Iris pigment epithelial cell (primary cell): ENCODE results near the gene IGFBP7.

Experiments
- DNase-seq: peaks from one replicate; pipeline ENCODE4 v3.0.0-alpha.2; 2011; ENCODE audit warnings: low read depth

The IGFBP7 gene

DNA sequence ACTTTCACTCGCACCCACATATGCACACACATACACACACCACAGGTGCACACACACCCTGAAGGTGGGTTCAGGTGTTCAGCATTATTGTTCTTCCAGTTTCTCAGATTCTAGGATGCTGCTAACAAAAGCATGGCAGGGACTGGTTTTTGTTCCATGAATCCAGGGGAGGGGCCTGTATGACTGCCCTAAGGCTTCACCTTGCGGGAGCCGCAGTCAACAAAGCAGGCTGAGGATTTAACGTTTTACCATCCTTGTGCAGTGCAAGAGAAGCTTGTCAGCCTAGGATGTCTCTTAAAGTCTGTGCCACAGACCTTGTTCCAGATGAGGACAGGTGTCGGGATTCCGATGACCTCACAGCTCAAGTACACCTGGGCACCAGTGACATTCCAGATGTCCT lies 69.7 kb downstream of the IGFBP7 start:
- DNase-seq: no peak

DNA sequence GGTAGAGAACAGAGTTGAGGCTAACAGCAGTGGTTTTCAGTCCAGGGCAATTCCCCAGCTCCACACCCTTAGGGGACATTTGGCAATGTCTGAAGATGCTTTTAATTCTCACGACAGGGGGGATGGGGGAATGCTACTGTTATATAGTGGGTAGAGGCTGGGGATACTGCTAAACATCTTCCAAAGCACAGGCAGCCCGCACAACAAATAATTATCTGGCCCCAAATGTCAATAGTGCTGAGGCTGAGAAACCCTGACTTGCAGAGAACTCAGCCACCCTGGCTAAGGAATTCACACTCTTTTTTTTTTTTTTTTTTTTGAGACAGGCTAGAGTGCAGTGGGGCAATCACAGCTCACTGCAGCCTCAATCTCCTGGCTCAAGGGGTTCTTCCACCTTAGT lies 70.8 kb downstream of the IGFBP7 start:
- no peak for DNase-seq

- no peak for DNase-seq
These were observed 72.1 kb downstream of the IGFBP7 start for GRCh38 chr4:57037982-57038604.

DNA sequence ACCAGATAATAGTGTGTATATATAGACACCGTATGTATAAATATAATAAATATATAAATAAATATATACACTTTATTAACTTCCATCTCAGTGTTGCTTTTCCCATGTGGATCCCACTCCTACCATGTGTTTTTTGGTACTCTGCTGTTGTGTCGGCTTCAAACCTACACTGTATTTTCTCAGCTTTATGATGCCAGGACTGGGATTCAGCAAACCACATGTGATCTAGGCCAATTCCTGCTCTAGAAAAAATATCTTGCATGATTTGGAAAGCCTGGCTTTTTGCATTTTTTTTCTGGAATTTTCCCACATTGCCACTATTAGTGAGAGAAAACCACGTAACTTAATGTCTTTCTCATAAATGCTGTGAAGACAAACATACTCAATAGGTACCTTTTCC lies 75.7 kb downstream of the IGFBP7 start:
- no peak for DNase-seq

DNA sequence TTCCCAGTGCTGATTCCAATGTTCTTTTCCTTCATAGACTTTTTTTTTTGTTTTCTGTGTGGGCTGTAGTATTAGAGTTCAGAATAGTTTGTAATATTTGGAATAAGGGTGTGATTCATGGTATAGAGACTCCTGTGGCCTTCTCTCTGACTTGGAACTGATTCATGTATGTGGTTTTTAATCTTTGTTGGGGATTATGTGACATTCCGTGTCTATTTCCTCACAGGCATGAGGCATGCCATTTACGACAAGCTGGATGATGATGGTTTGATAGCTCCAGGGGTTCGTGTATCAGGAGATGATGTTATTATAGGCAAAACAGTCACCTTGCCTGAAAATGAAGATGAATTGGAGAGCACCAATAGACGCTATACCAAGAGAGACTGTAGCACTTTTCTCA lies 87.1 kb downstream of the IGFBP7 start:
- peak; percentile 97 for DNase-seq

- peak; percentile 86 for DNase-seq
These were observed 89.6 kb downstream of the IGFBP7 start for GRCh38 chr4:57020467-57021101.

GRCh38 chr4:57018980-57019379 lies 91.2 kb downstream of the IGFBP7 start:
- no peak for DNase-seq

- no peak for DNase-seq
These were observed 96.6 kb downstream of the IGFBP7 start for GRCh38 chr4:57013543-57014120.

- DNase-seq: no peak
These were observed 110.4 kb downstream of the IGFBP7 start for GRCh38 chr4:56999751-57000150.

DNA sequence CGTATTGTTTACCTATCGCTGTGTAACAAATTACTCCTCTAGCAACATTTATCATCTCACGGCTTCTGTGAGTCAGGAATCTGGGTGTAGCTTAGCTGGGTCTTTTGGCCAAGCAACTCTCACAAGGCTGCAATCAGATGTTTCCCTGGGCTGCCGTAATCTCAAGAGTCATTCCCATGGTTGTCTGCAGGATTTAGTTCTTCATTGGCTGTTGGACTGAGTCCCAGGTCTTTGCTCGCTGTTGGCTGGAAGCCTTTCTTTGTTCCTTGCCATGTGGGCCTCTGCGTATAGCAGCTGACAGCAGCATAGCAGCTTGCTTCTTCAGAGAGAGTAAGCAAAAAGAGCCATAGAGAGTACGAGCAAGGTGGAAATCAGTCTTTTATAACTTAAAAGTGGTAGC lies 114.7 kb downstream of the IGFBP7 start:
- DNase-seq: peak; percentile 97

- peak; percentile 85 for DNase-seq
These were observed 119.9 kb downstream of the IGFBP7 start for GRCh38 chr4:56990109-56990905.

- DNase-seq: no peak
These were observed 123.2 kb downstream of the IGFBP7 start for GRCh38 chr4:56986952-56987351.

GRCh38 chr4:56986192-56986591 lies 124.0 kb downstream of the IGFBP7 start:
- DNase-seq: no peak

DNA sequence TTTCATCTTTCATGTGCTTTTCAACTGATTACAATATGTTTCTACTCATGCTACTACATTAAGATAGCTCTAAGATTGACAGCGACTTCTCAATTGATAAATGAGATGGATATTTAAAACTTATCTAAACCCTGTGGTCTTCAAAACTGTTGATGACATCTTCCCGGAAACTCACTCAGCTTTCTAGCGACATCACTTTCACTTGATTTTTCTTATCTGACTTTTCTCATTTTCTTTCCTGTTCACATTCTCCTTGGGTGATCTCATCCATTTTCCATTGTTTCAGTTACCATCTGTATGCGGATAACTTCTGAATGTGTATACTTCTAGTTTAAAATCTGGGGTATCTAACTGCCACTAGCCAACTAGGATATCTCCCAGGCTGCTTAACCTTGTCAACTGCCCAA lies 128.4 kb downstream of the IGFBP7 start:
- peak; percentile 78 for DNase-seq
